SK-N-SH (cell line): Measurements from ENCODE around the gene CSNK2A1. TPM values are rescaled to one million over a fixed set of nuclear protein-coding genes. Genes with fewer than 3 reads are reported as not detected.

Source experiments
- CTCF ChIA-PET: fragments of 300-600, 350-600 bp; formaldehyde crosslinking; extraction: SDS; loops from one replicate; lab custom pipeline; 2021; lab: Yijun Ruan, JAX
- POLR2A ChIA-PET: fragments of 350-600 bp; sonication (Branson Sonifier 250); formaldehyde crosslinking; extraction: SDS; loops from one replicate; lab custom pipeline; 2020; ENCODE audit warnings: antibody characterized with exemption, inconsistent platforms; lab: Yijun Ruan, JAX
- DNase-seq: peaks from one replicate; pipeline ENCODE4 v3.0.0; 2012
- H2AFZ ChIP-seq: fragments of 200-600 bp; sonication (generic); 2 replicates; pipeline ENCODE4 v1.8.1; 2016; ENCODE audit warnings: antibody characterized with exemption, mild to moderate bottlenecking, low read depth
- H3F3A ChIP-seq: fragments of 200-600 bp; sonication (generic); replicated peaks from 2 replicates; pipeline ENCODE3; 2016; ENCODE audit warnings: antibody characterized with exemption, mild to moderate bottlenecking; ENCODE audit not compliant: insufficient read depth
- H3K27ac ChIP-seq, 2 experiments: fragments of 200-500 bp in 1 of 2; fragments of 200-600 bp in 1 of 2; sonication (Bioruptor generic) in 1 of 2; sonication (generic), shearing (Covaris generic) in 1 of 2; 2 replicates each; pipeline versions ENCODE4 v1.5.1 to v1.6.1; 2014 to 2016; ENCODE audit warnings: low read depth in 2 of 2, inconsistent platforms in 1 of 2, low read length in 1 of 2, mild to moderate bottlenecking in 1 of 2, mixed read lengths in 1 of 2
- H3K27me3 ChIP-seq: fragments of 200-600 bp; sonication (generic), shearing (Covaris generic); 2 replicates; pipeline ENCODE4 v1.6.1; 2016; ENCODE audit warnings: mixed run types; ENCODE audit not compliant: insufficient read depth
- H3K36me3 ChIP-seq, 2 experiments: fragments of 200-500 bp in 1 of 2; fragments of 200-600 bp in 1 of 2; sonication (Bioruptor generic) in 1 of 2; sonication (generic) in 1 of 2; replicated peaks in 1 of 2; 2 replicates each; pipeline versions ENCODE3 to v1.5.1; 2014 to 2016; ENCODE audit warnings: low read length in 1 of 2, mild to moderate bottlenecking in 1 of 2; ENCODE audit not compliant: insufficient read depth in 2 of 2, control insufficient read depth in 1 of 2
- H3K4me1 ChIP-seq, 2 experiments: fragments of 200-500 bp in 1 of 2; fragments of 200-600 bp in 1 of 2; sonication (Bioruptor generic) in 1 of 2; sonication (generic), shearing (Covaris generic) in 1 of 2; 2 replicates each; pipeline versions ENCODE4 v1.5.1 to v1.6.1; 2014 to 2016; ENCODE audit warnings: low read depth in 1 of 2, low read length in 1 of 2, mixed run types in 1 of 2; ENCODE audit not compliant: insufficient read depth in 2 of 2, control insufficient read depth in 1 of 2
- H3K4me2 ChIP-seq: fragments of 200-600 bp; sonication (generic), shearing (Covaris generic); 2 replicates; pipeline ENCODE4 v1.6.1; 2017; ENCODE audit warnings: mixed run types
- H3K4me3 ChIP-seq, 2 experiments: fragments of 200-500 bp in 1 of 2; fragments of 200-600 bp in 1 of 2; sonication (Bioruptor generic) in 1 of 2; sonication (generic), shearing (Covaris generic) in 1 of 2; 2 replicates each; pipeline versions ENCODE4 v1.5.1 to v1.8.1; 2014 to 2016; ENCODE audit warnings: low read depth in 2 of 2, inconsistent platforms in 1 of 2, low read length in 1 of 2, mild to moderate bottlenecking in 1 of 2, mixed read lengths in 1 of 2, moderate library complexity in 1 of 2
- H3K79me2 ChIP-seq: fragments of 200-600 bp; sonication (generic); 2 replicates; pipeline ENCODE4 v1.8.1; 2017; ENCODE audit warnings: mild to moderate bottlenecking; ENCODE audit not compliant: insufficient read depth
- H3K9ac ChIP-seq: fragments of 200-600 bp; sonication (generic); 2 replicates; pipeline ENCODE4 v1.6.1; 2017; ENCODE audit warnings: mixed run types
- H3K9me2 ChIP-seq: fragments of 200-600 bp; sonication (generic); 2 replicates; pipeline ENCODE4 v1.6.1; 2017; ENCODE audit warnings: mixed run types
- H3K9me3 ChIP-seq: fragments of 200-600 bp; sonication (generic); 2 replicates; pipeline ENCODE4 v1.6.1; 2017; ENCODE audit warnings: mixed run types, mild to moderate bottlenecking, moderate library complexity
- H4K20me1 ChIP-seq: fragments of 200-600 bp; sonication (generic); 2 replicates; pipeline ENCODE4 v1.6.1; 2017; ENCODE audit warnings: mild to moderate bottlenecking, mixed run types; ENCODE audit not compliant: insufficient read depth
- CHD2 ChIP-seq: fragments of 150-350 bp; IDR thresholded peaks from 2 replicates; pipeline ENCODE4 v1.6.1; 2018; ENCODE audit warnings: low read length; ENCODE audit not compliant: partially characterized antibody
- ELF1 ChIP-seq: IDR thresholded peaks from 2 replicates; pipeline ENCODE4 v1.4.0; 2012
- EP300 ChIP-seq, 2 experiments: IDR thresholded peaks; 2 replicates each; pipeline versions ENCODE4 v1.4.0 to v1.6.1; 2012; ENCODE audit warnings: borderline replicate concordance in 1 of 2, low read depth in 1 of 2, low read length in 1 of 2
- FOSL2 ChIP-seq: IDR thresholded peaks from 2 replicates; pipeline ENCODE4 v1.4.0; 2012; ENCODE audit warnings: low read depth, mild to moderate bottlenecking, moderate library complexity, borderline replicate concordance
- FOXJ3 ChIP-seq: sonication (generic); formaldehyde crosslinking; IDR thresholded peaks from 2 replicates; pipeline ENCODE4 v1.5.1; 2020; ENCODE audit warnings: mild to moderate bottlenecking, missing genetic modification reagents
- FOXM1 ChIP-seq: IDR thresholded peaks from 2 replicates; pipeline ENCODE4 v1.4.0; 2012; ENCODE audit warnings: low read depth, mild to moderate bottlenecking
- GABPA ChIP-seq: IDR thresholded peaks from 2 replicates; pipeline ENCODE4 v1.4.0; 2012; ENCODE audit warnings: low read depth, mild to moderate bottlenecking
- MXI1 ChIP-seq: IDR thresholded peaks from 2 replicates; pipeline ENCODE4 v1.6.1; 2012; ENCODE audit warnings: mild to moderate bottlenecking, low read depth, low read length, improper control_type of control experiment
- NFIC ChIP-seq: IDR thresholded peaks from 2 replicates; pipeline ENCODE4 v1.4.0; 2012; ENCODE audit warnings: borderline replicate concordance
- POLR2AphosphoS5 ChIP-seq: IDR thresholded peaks from 2 replicates; pipeline ENCODE4 v1.6.1; 2012; ENCODE audit warnings: low read depth, low read length
- RAD21 ChIP-seq: IDR thresholded peaks from 2 replicates; pipeline ENCODE4 v1.6.1; 2012; ENCODE audit warnings: mild to moderate bottlenecking, low read length
- RFX5 ChIP-seq: IDR thresholded peaks from 2 replicates; pipeline ENCODE4 v1.6.1; 2012; ENCODE audit warnings: mild to moderate bottlenecking, improper control_type of control experiment, low read length
- TEAD4 ChIP-seq: IDR thresholded peaks from 2 replicates; pipeline ENCODE4 v1.4.0; 2012; ENCODE audit warnings: mild to moderate bottlenecking, borderline replicate concordance; ENCODE audit not compliant: insufficient read depth
- YY1 ChIP-seq: IDR thresholded peaks from 2 replicates; pipeline ENCODE4 v1.4.0; 2012; ENCODE audit warnings: low read depth, mild to moderate bottlenecking
- WGBS: methylation state at CpG from one replicate; pipeline ENCODE4 v1.1.6; 2017; ENCODE audit warnings: low lambda C conversion rate; 5-methylcytosine and 5-hydroxymethylcytosine counted together
- polyA plus RNA-seq, 3 experiments: library from polyadenylated mRNA; depleted of rRNA; stranded (reverse); fragments of >200 nt; gene quantifications; 2 replicates each; pipeline ENCODE4 v1.2.3, GENCODE V29; 2012
- TF ChIP-seq, protein P1 (sequence below): fragments of 200-600 bp; sonication (generic); IDR thresholded peaks from 2 replicates; pipeline ENCODE4 v1.6.1; 2017; ENCODE audit warnings: antibody characterized with exemption, mild to moderate bottlenecking, moderate library complexity
- TF ChIP-seq, protein P2 (sequence below): IDR thresholded peaks from 2 replicates; pipeline ENCODE4 v1.4.0; 2012; ENCODE audit warnings: low read depth
- TF ChIP-seq, protein P3 (sequence below): IDR thresholded peaks from 2 replicates; pipeline ENCODE4 v1.6.1; 2012; ENCODE audit warnings: mild to moderate bottlenecking, low read depth, low read length, moderate library complexity
- TF ChIP-seq, protein P4 (sequence below): IDR thresholded peaks from 2 replicates; pipeline ENCODE4 v1.4.0; 2012; ENCODE audit warnings: low read depth, borderline replicate concordance

Gene CSNK2A1
- polyA plus RNA-seq, 1 of the 3 experiments (the other 2 are of a cell fraction): 61.9 TPM

- H3K9ac ChIP-seq: no peak overlapping the region
- H3F3A ChIP-seq: no peaks in the 10 kb centered on the region
- peaks cover 2 to 14% of the 10 kb centered on the region in 2 experiments; a peak in 2 of 4 replicates for H3K4me1 ChIP-seq
- H3K4me2 ChIP-seq: no peak overlapping the region
- WGBS: 85% methylated on average over 4 of the region's 4 CpGs
- H3K4me3 ChIP-seq: no peak overlapping the region
- H3K9me2 ChIP-seq: no peaks in the 10 kb centered on the region
- TF ChIP-seq, protein P1, sequence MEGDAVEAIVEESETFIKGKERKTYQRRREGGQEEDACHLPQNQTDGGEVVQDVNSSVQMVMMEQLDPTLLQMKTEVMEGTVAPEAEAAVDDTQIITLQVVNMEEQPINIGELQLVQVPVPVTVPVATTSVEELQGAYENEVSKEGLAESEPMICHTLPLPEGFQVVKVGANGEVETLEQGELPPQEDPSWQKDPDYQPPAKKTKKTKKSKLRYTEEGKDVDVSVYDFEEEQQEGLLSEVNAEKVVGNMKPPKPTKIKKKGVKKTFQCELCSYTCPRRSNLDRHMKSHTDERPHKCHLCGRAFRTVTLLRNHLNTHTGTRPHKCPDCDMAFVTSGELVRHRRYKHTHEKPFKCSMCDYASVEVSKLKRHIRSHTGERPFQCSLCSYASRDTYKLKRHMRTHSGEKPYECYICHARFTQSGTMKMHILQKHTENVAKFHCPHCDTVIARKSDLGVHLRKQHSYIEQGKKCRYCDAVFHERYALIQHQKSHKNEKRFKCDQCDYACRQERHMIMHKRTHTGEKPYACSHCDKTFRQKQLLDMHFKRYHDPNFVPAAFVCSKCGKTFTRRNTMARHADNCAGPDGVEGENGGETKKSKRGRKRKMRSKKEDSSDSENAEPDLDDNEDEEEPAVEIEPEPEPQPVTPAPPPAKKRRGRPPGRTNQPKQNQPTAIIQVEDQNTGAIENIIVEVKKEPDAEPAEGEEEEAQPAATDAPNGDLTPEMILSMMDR: no peak
- TF ChIP-seq RAD21 (no peak), FOXJ3 (CRISPR knock-in tag) (no peak), YY1 (no peak), NFIC (no peak), RFX5 (no peak), TEAD4 (no peak), POLR2AphosphoS5 (no peak), FOXM1 (no peak), FOSL2 (no peak), ELF1 (no peak), EP300 (IDR thresholded peaks at IDR 0.05; ENCODE audit: borderline replicate concordance in 1 of 2, low read depth in 1 of 2, low read length in 1 of 2) (no peak), GABPA (no peak), CHD2 (no peak), MXI1 (no peak)
- TF ChIP-seq, protein P2, sequence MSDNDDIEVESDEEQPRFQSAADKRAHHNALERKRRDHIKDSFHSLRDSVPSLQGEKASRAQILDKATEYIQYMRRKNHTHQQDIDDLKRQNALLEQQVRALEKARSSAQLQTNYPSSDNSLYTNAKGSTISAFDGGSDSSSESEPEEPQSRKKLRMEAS: no peak
- TF ChIP-seq, protein P3, sequence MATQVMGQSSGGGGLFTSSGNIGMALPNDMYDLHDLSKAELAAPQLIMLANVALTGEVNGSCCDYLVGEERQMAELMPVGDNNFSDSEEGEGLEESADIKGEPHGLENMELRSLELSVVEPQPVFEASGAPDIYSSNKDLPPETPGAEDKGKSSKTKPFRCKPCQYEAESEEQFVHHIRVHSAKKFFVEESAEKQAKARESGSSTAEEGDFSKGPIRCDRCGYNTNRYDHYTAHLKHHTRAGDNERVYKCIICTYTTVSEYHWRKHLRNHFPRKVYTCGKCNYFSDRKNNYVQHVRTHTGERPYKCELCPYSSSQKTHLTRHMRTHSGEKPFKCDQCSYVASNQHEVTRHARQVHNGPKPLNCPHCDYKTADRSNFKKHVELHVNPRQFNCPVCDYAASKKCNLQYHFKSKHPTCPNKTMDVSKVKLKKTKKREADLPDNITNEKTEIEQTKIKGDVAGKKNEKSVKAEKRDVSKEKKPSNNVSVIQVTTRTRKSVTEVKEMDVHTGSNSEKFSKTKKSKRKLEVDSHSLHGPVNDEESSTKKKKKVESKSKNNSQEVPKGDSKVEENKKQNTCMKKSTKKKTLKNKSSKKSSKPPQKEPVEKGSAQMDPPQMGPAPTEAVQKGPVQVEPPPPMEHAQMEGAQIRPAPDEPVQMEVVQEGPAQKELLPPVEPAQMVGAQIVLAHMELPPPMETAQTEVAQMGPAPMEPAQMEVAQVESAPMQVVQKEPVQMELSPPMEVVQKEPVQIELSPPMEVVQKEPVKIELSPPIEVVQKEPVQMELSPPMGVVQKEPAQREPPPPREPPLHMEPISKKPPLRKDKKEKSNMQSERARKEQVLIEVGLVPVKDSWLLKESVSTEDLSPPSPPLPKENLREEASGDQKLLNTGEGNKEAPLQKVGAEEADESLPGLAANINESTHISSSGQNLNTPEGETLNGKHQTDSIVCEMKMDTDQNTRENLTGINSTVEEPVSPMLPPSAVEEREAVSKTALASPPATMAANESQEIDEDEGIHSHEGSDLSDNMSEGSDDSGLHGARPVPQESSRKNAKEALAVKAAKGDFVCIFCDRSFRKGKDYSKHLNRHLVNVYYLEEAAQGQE: no peak
- TF ChIP-seq, protein P4, sequence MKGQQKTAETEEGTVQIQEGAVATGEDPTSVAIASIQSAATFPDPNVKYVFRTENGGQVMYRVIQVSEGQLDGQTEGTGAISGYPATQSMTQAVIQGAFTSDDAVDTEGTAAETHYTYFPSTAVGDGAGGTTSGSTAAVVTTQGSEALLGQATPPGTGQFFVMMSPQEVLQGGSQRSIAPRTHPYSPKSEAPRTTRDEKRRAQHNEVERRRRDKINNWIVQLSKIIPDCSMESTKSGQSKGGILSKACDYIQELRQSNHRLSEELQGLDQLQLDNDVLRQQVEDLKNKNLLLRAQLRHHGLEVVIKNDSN: no peak
- no peaks in the 10 kb centered on the region for H3K27me3 ChIP-seq
- H3K79me2 ChIP-seq: peaks cover 100% of the 10 kb centered on the region
- peaks cover under 1 to 21% of the 10 kb centered on the region in 2 experiments for H3K36me3 ChIP-seq
- ChIA-PET CTCF (no interaction called here), POLR2A (no interaction called here)
- H4K20me1 ChIP-seq: peaks cover 87% of the 10 kb centered on the region
- H3K9me3 ChIP-seq: no peaks in the 10 kb centered on the region; the same call in 1 of the 2 replicates
- no peak overlapping the region for H2AFZ ChIP-seq
- no peak overlapping the region for H3K27ac ChIP-seq
- no peak for DNase-seq
Measured at GRCh38 chr20:532530-532929, 11.1 kb downstream of the CSNK2A1 start.
